H9 (cell line): ENCODE data around the gene ALG14. TPM values are rescaled to one million over a fixed set of nuclear protein-coding genes. Genes with fewer than 3 reads are reported as not detected.

Source experiments
- DNase-seq: peaks from one replicate; pipeline ENCODE4 v3.0.0-alpha.2; 2017
- H2AFZ ChIP-seq: one replicate; pipeline ENCODE4 v1.6.1; 2013; ENCODE audit warnings: mild to moderate bottlenecking, low read length, control low read depth, moderate library complexity
- H2AK5ac ChIP-seq: 2 replicates; pipeline ENCODE4 v1.6.1; 2013; ENCODE audit warnings: low read length, control low read depth, mixed read lengths; ENCODE audit not compliant: insufficient read length
- H2BK120ac ChIP-seq: one replicate; pipeline ENCODE4 v1.6.1; 2013; ENCODE audit warnings: low read depth, mild to moderate bottlenecking, low read length, control low read depth, inconsistent platforms; ENCODE audit not compliant: poor library complexity, severe bottlenecking
- H2BK12ac ChIP-seq: 2 replicates; pipeline ENCODE4 v1.6.1; 2013; ENCODE audit warnings: low read length, control low read depth, mixed read lengths, low read depth; ENCODE audit not compliant: insufficient read length
- H2BK15ac ChIP-seq: 2 replicates; pipeline ENCODE4 v1.6.1; 2013; ENCODE audit warnings: low read depth, low read length, control low read depth
- H2BK20ac ChIP-seq: one replicate; pipeline ENCODE4 v1.6.1; 2013; ENCODE audit warnings: low read depth, mild to moderate bottlenecking, low read length, control low read depth, inconsistent platforms; ENCODE audit not compliant: poor library complexity, severe bottlenecking
- H2BK5ac ChIP-seq: 2 replicates; pipeline ENCODE4 v1.6.1; 2013; ENCODE audit warnings: low read length, control low read depth, mixed read lengths; ENCODE audit not compliant: insufficient read length
- H3K14ac ChIP-seq: 2 replicates; pipeline ENCODE4 v1.6.1; 2013; ENCODE audit warnings: low read length, control low read depth; ENCODE audit not compliant: insufficient read depth
- H3K18ac ChIP-seq: 2 replicates; pipeline ENCODE4 v1.6.1; 2013; ENCODE audit warnings: low read depth, mild to moderate bottlenecking, mixed read lengths, low read length, control low read depth; ENCODE audit not compliant: insufficient read length
- H3K23ac ChIP-seq: 2 replicates; pipeline ENCODE4 v1.6.1; 2013; ENCODE audit warnings: low read length, control low read depth, mixed read lengths, low read depth; ENCODE audit not compliant: insufficient read length
- H3K23me2 ChIP-seq: 2 replicates; pipeline ENCODE4 v1.6.1; 2013; ENCODE audit warnings: low read depth, mild to moderate bottlenecking, mixed read lengths, low read length, control low read depth; ENCODE audit not compliant: insufficient read length, poor library complexity, severe bottlenecking
- H3K27ac ChIP-seq: 2 replicates; pipeline ENCODE4 v1.5.1; 2013; ENCODE audit warnings: low read length, control low read depth, mixed read lengths, low read depth; ENCODE audit not compliant: insufficient read length
- H3K27me3 ChIP-seq: 2 replicates; pipeline ENCODE4 v1.6.1; 2013; ENCODE audit warnings: low read length, control low read depth, inconsistent platforms; ENCODE audit not compliant: insufficient read depth
- H3K4ac ChIP-seq: 2 replicates; pipeline ENCODE4 v1.6.1; 2013; ENCODE audit warnings: low read depth, mild to moderate bottlenecking, control low read depth, inconsistent platforms, low read length, moderate library complexity
- H3K4me1 ChIP-seq: 2 replicates; pipeline ENCODE4 v1.6.1; 2013; ENCODE audit warnings: low read length, control low read depth, inconsistent platforms; ENCODE audit not compliant: insufficient read depth
- H3K4me2 ChIP-seq: 2 replicates; pipeline ENCODE4 v1.6.1; 2013; ENCODE audit warnings: low read length, control low read depth, mixed read lengths; ENCODE audit not compliant: insufficient read length, insufficient read depth
- H3K56ac ChIP-seq: 2 replicates; pipeline ENCODE4 v1.6.1; 2013; ENCODE audit warnings: low read depth, mild to moderate bottlenecking, mixed read lengths, low read length, control low read depth; ENCODE audit not compliant: insufficient read length
- H3K79me1 ChIP-seq: 2 replicates; pipeline ENCODE4 v1.6.1; 2013; ENCODE audit warnings: low read depth, mild to moderate bottlenecking, moderate library complexity, low read length, control low read depth, inconsistent platforms; ENCODE audit not compliant: insufficient read depth, poor library complexity, severe bottlenecking
- H3K79me2 ChIP-seq: 2 replicates; pipeline ENCODE4 v1.6.1; 2013; ENCODE audit warnings: low read length, control low read depth, inconsistent platforms; ENCODE audit not compliant: insufficient read depth
- H3K9ac ChIP-seq: 2 replicates; pipeline ENCODE4 v1.6.1; 2013; ENCODE audit warnings: low read length, control low read depth, mixed read lengths; ENCODE audit not compliant: insufficient read length; ENCODE audit errors: extremely low read depth
- H3K9me3 ChIP-seq: one replicate; pipeline ENCODE4 v1.6.1; 2013; ENCODE audit warnings: low read depth, low read length, inconsistent platforms; ENCODE audit not compliant: control insufficient read depth
- H3T11ph ChIP-seq: one replicate; pipeline ENCODE4 v1.6.1; 2013; ENCODE audit warnings: mild to moderate bottlenecking, low read length, control low read depth, inconsistent platforms
- H4K20me1 ChIP-seq: one replicate; pipeline ENCODE4 v1.6.1; 2013; ENCODE audit not compliant: control insufficient read depth, insufficient read length, insufficient read depth
- H4K5ac ChIP-seq: 2 replicates; pipeline ENCODE4 v1.6.1; 2013; ENCODE audit warnings: low read depth, mild to moderate bottlenecking, mixed read lengths, low read length, control low read depth; ENCODE audit not compliant: insufficient read length
- H4K8ac ChIP-seq: replicated peaks from 2 replicates; pipeline ENCODE4 v1.6.1; 2013; ENCODE audit warnings: low read length, control low read depth, mixed read lengths, low read depth; ENCODE audit not compliant: insufficient read length
- H4K91ac ChIP-seq: 2 replicates; pipeline ENCODE4 v1.6.1; 2013; ENCODE audit warnings: low read depth, mild to moderate bottlenecking, moderate library complexity, mixed read lengths, low read length, control low read depth; ENCODE audit not compliant: insufficient read length
- H3K27ac Mint-ChIP-seq, 3 experiments: 2 replicates in 2 of 3; 3 replicates in 1 of 3; pipeline ENCODE4 v1.8.0; 2020 to 2021; ENCODE audit warnings: mixed read lengths in 3 of 3, mild to moderate bottlenecking in 1 of 3, moderate library complexity in 1 of 3
- H3K27me3 Mint-ChIP-seq: 2 replicates; pipeline ENCODE4 v1.8.0; 2021; ENCODE audit warnings: low read depth, mild to moderate bottlenecking, moderate library complexity, mixed read lengths
- H3K36me3 Mint-ChIP-seq, 3 experiments: 2 replicates in 2 of 3; 3 replicates in 1 of 3; pipeline ENCODE4 v1.8.0; 2020 to 2021; ENCODE audit warnings: low read depth in 3 of 3, mixed read lengths in 3 of 3; ENCODE audit not compliant: insufficient read depth in 1 of 3
- H3K4me1 Mint-ChIP-seq, 2 experiments: 2 replicates each; pipeline ENCODE4 v1.8.0; 2020; ENCODE audit warnings: mixed read lengths in 2 of 2
- H3K4me3 Mint-ChIP-seq, 2 experiments: 2 replicates in 1 of 2; 3 replicates in 1 of 2; pipeline ENCODE4 v1.8.0; 2020 to 2021; ENCODE audit warnings: mild to moderate bottlenecking in 2 of 2, mixed read lengths in 2 of 2, moderate library complexity in 1 of 2
- H3K9me3 Mint-ChIP-seq, 2 experiments: 2 replicates in 1 of 2; 3 replicates in 1 of 2; pipeline ENCODE4 v1.8.0; 2020; ENCODE audit warnings: mild to moderate bottlenecking in 2 of 2, mixed read lengths in 2 of 2, moderate library complexity in 1 of 2
- WGBS: extraction: QIAGEN DNeasy Blood & Tissue Kit; methylation state at CpG from one replicate; pipeline ENCODE4 v1.1.7; 2013; ENCODE audit warnings: missing lambda C conversion rate, low lambda C conversion rate, mixed read lengths; ENCODE audit not compliant: insufficient read length; ENCODE audit errors: extremely low coverage; 5-methylcytosine and 5-hydroxymethylcytosine counted together
- total RNA-seq: library from RNA; stranded (reverse); gene quantifications from 2 replicates; pipeline ENCODE4 v1.2.1, GENCODE V29; 2021
- TF ChIP-seq, protein P1 (sequence below): fragments of 200-600 bp; sonication (generic); conservative IDR thresholded peaks from 3 replicates; pipeline ENCODE4 v1.8.0; 2021; ENCODE audit warnings: antibody characterized with exemption, mild to moderate bottlenecking

ALG14 gene
- total RNA-seq, 1 experiment from 2014 or later = 2.5 TPM

DNA sequence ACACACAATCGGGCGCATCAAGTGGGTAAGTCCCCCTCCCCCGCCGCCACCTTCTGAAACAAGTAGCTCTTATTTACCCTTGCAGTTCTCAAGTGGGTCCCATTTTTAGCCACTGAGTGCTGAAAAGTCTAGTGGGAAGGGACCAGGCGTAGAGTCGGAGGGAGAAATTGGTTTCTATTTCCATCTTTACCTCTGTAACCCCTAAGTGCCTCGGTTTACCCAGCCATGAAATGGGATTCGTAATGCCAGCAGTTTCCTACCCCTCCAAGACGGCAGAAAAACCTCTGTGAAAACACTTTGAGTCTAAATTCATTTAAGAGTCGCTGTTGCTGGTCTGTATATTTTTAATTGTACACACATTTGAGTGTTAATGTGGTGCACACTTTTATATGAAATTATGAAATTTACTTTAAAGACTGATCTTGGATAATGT is 45.3 kb upstream of the ALG14 start:
- Histone ChIP-seq H3K9me3 (no peaks in the 10 kb centered on the region), H2AFZ (no peak overlapping the region), H3K4me1 (no peaks in the 10 kb centered on the region), H3K4ac (no peak overlapping the region), H3K18ac (no peak overlapping the region), H4K91ac (no peak overlapping the region), H3K9ac (peak overlapping the region; percentile 75), H3K23ac (no peak overlapping the region), H3K4me2 (peak overlapping the region; percentile 87), H2BK20ac (no peak overlapping the region), H3K79me1 (no peaks in the 10 kb centered on the region), H2BK12ac (no peak overlapping the region), H4K8ac (no peak overlapping the region), H2BK120ac (no peak overlapping the region), H2AK5ac (no peak overlapping the region), H3K27me3 (no peaks in the 10 kb centered on the region; the same call in 1 of the 2 replicates), H4K5ac (no peak overlapping the region), H2BK5ac (no peak overlapping the region), H2BK15ac (no peak overlapping the region), H3K56ac (no peak overlapping the region), H4K20me1 (no peaks in the 10 kb centered on the region), H3K23me2 (peaks cover 8% of the 10 kb centered on the region), H3K14ac (0 out of 2 replicates have a peak overlapping the region, but pooled peaks have one; percentile 28), H3K79me2 (no peaks in the 10 kb centered on the region), H3K27ac (no peak overlapping the region), H3T11ph (no peak overlapping the region)
- H3K4me3 Mint-ChIP-seq = peak overlapping the region; percentile 80 to 89
- peaks cover 21 to 24% of the 10 kb centered on the region in 2 experiments for H3K4me1 Mint-ChIP-seq
- WGBS = no CpG with 5 or more reads among the region's 10 CpGs
- TF ChIP-seq, protein P1, sequence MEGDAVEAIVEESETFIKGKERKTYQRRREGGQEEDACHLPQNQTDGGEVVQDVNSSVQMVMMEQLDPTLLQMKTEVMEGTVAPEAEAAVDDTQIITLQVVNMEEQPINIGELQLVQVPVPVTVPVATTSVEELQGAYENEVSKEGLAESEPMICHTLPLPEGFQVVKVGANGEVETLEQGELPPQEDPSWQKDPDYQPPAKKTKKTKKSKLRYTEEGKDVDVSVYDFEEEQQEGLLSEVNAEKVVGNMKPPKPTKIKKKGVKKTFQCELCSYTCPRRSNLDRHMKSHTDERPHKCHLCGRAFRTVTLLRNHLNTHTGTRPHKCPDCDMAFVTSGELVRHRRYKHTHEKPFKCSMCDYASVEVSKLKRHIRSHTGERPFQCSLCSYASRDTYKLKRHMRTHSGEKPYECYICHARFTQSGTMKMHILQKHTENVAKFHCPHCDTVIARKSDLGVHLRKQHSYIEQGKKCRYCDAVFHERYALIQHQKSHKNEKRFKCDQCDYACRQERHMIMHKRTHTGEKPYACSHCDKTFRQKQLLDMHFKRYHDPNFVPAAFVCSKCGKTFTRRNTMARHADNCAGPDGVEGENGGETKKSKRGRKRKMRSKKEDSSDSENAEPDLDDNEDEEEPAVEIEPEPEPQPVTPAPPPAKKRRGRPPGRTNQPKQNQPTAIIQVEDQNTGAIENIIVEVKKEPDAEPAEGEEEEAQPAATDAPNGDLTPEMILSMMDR = no peak
- no peak overlapping the region for H3K27ac Mint-ChIP-seq
- peaks cover 15% of the 10 kb centered on the region for H3K27me3 Mint-ChIP-seq
- no peaks in the 10 kb centered on the region for H3K36me3 Mint-ChIP-seq
- no peak for DNase-seq
- no peaks in the 10 kb centered on the region for H3K9me3 Mint-ChIP-seq
